Neural progenitor cell (in vitro differentiated cells): ENCODE results near the gene TREX2.

ENCODE experiments used
- EZH2phosphoT487 ChIP-seq: fragments of 200-600 bp; sonication (generic); IDR thresholded peaks from 2 replicates; pipeline ENCODE4 v1.6.1; 2017; ENCODE audit warnings: antibody characterized with exemption
- TF ChIP-seq, protein P1 (sequence below): fragments of 200-600 bp; sonication (generic); IDR thresholded peaks from 2 replicates; pipeline ENCODE4 v1.5.1; 2017; ENCODE audit warnings: antibody characterized with exemption, mild to moderate bottlenecking

DNA sequence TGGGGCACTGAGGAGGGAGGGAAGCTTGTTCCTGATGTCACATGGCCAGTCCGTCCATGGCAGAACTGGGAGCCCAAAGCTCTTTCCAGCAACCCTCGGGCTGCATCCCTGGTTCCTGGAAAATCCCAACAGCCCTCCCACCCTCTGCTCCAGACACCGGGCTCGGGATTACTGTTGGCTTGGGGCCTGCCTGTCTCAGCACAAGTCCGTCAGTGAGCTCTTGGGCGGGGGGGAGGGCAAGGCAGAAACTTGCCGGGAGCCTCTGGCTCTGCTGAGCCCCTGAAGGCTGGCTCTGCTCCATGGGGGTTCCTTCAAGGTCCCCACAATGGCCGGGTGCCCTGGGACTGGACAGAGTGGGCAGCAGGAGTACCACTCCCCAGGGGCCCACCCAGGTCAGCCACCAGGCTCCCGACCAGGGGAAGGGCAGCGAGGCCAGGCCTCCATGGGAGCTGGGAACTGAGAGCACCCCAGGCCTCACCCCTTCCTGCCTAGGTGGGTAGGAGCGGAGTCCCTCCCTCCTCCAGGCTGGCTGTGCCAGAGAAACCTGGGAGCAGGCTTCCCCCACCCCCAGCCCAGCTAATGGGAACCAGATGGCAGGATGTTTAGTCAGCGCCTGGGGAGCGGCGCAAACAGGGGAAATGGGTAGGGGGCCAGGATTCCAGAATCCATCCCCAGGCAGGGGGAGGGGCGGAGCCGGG is 31.0 kb upstream of the TREX2 start:
- TF ChIP-seq, protein P1, sequence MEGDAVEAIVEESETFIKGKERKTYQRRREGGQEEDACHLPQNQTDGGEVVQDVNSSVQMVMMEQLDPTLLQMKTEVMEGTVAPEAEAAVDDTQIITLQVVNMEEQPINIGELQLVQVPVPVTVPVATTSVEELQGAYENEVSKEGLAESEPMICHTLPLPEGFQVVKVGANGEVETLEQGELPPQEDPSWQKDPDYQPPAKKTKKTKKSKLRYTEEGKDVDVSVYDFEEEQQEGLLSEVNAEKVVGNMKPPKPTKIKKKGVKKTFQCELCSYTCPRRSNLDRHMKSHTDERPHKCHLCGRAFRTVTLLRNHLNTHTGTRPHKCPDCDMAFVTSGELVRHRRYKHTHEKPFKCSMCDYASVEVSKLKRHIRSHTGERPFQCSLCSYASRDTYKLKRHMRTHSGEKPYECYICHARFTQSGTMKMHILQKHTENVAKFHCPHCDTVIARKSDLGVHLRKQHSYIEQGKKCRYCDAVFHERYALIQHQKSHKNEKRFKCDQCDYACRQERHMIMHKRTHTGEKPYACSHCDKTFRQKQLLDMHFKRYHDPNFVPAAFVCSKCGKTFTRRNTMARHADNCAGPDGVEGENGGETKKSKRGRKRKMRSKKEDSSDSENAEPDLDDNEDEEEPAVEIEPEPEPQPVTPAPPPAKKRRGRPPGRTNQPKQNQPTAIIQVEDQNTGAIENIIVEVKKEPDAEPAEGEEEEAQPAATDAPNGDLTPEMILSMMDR = no peak
- no peak for TF ChIP-seq EZH2phosphoT487
